ENCODE results near the gene KLHL3.

KLHL3 gene

DNA sequence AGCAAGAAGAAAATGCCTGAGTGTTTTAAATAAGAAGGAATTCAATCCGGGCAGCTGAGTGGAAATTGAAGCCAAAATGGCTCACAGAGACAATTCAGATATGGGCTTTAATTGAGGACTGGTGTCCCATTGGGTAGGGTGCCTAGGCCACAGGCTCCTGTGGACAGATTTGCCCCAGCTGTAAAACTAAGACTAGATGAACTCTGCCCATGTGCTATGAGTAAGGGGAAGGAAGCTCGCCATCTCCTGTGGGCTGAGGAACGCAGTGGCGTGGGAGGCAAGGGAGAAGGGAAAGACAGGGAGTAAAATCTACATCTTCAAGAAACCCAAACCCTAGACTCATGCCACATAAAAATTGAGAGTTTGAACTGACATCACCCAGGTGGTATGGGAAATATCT, 66.1 kb downstream of the KLHL3 start:
- Histone ChIP-seq H3K27me3 (ENCODE audit: control insufficient read depth in 1 of 2, insufficient read depth in 2 of 2, low read length in 2 of 2) (no peaks in the 10 kb centered on the region), H3K4me3 (ENCODE audit: low read depth in 1 of 2, low read length in 2 of 2) (no peak overlapping the region), H3K4me1 (ENCODE audit: control insufficient read depth in 1 of 2, insufficient read depth in 2 of 2, low read length in 2 of 2) (no peaks in the 10 kb centered on the region), H3K9me3 (ENCODE audit: control insufficient read depth in 1 of 2, low read length in 2 of 2) (no peaks in the 10 kb centered on the region), H3K36me3 (ENCODE audit: control insufficient read depth in 1 of 2, insufficient read depth in 2 of 2, low read length in 2 of 2) (no peaks in the 10 kb centered on the region), H3K9ac (ENCODE audit: low read depth in 1 of 2, low read length in 2 of 2) (no peak overlapping the region), H3K27ac (ENCODE audit: low read depth, low read length) (no peak overlapping the region)

DNA sequence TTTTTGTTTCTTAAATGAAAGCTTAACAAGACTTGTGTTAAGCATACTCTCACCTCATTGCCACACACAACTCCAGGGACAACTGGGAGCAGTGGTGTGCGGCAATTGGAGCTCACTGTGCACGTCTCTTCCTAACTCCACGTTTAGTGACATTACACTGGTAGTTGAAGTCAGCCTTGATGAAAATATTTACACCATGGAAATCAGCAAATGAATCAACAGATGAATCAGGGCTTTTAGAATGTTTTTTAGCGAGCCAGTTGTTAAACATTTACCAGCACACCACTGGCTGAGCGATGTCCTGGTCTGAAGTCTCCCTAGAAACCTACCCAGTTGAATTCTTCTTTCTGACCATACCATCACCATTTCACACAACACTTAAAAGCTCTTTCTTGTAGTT, 67.3 kb downstream of the KLHL3 start:
- no peaks in the 10 kb centered on the region for H3K4me1 ChIP-seq (ENCODE audit: control insufficient read depth in 1 of 2, insufficient read depth in 2 of 2, low read length in 2 of 2)
- no peak overlapping the region for H3K27ac ChIP-seq (ENCODE audit: low read depth, low read length)
- no peak overlapping the region for H3K4me3 ChIP-seq (ENCODE audit: low read depth in 1 of 2, low read length in 2 of 2)
- no peak overlapping the region for H3K9ac ChIP-seq (ENCODE audit: low read depth in 1 of 2, low read length in 2 of 2)
- no peaks in the 10 kb centered on the region for H3K27me3 ChIP-seq (ENCODE audit: control insufficient read depth in 1 of 2, insufficient read depth in 2 of 2, low read length in 2 of 2)
- no peaks in the 10 kb centered on the region for H3K36me3 ChIP-seq (ENCODE audit: control insufficient read depth in 1 of 2, insufficient read depth in 2 of 2, low read length in 2 of 2)
- no peaks in the 10 kb centered on the region for H3K9me3 ChIP-seq (ENCODE audit: control insufficient read depth in 1 of 2, low read length in 2 of 2)

DNA sequence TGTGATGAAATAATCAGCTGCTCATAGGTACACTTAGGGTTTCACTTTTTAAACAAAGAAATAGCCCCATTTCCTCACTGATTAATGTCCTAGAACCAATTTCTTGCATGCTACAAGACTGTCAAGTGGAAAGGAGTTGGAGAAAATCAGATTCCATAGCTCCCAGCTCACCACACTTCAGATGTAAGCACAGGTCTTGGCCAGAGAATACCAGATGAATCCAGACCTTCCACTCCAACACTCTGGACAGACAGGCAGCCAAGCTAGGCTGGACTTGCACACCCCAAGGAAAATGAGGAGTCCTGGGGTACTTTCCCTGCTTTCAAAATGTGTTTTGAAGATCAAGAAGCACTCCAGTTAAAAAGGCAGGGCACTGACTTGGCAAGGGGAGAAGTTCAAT, 68.5 kb downstream of the KLHL3 start:
- Histone ChIP-seq H3K9me3 (ENCODE audit: control insufficient read depth in 1 of 2, low read length in 2 of 2) (no peaks in the 10 kb centered on the region), H3K4me3 (ENCODE audit: low read depth in 1 of 2, low read length in 2 of 2) (no peak overlapping the region), H3K9ac (ENCODE audit: low read depth in 1 of 2, low read length in 2 of 2) (no peak overlapping the region), H3K36me3 (ENCODE audit: control insufficient read depth in 1 of 2, insufficient read depth in 2 of 2, low read length in 2 of 2) (no peaks in the 10 kb centered on the region), H3K27ac (ENCODE audit: low read depth, low read length) (no peak overlapping the region), H3K4me1 (ENCODE audit: control insufficient read depth in 1 of 2, insufficient read depth in 2 of 2, low read length in 2 of 2) (no peaks in the 10 kb centered on the region), H3K27me3 (ENCODE audit: control insufficient read depth in 1 of 2, insufficient read depth in 2 of 2, low read length in 2 of 2) (no peaks in the 10 kb centered on the region)

- Histone ChIP-seq H3K9ac (ENCODE audit: low read depth in 1 of 2, low read length in 2 of 2) (no peak overlapping the region), H3K27ac (ENCODE audit: low read depth, low read length) (no peak overlapping the region), H3K4me3 (ENCODE audit: low read depth in 1 of 2, low read length in 2 of 2) (no peak overlapping the region)
Measured at GRCh38 chr5:137666901-137667300, 69.0 kb downstream of the KLHL3 start.

GRCh38 chr5:137666461-137666850, 69.4 kb downstream of the KLHL3 start:
- Histone ChIP-seq H3K4me3 (ENCODE audit: low read depth in 1 of 2, low read length in 2 of 2) (no peak overlapping the region), H3K27ac (ENCODE audit: low read depth, low read length) (no peak overlapping the region), H3K4me1 (ENCODE audit: control insufficient read depth in 1 of 2, insufficient read depth in 2 of 2, low read length in 2 of 2) (no peaks in the 10 kb centered on the region), H3K27me3 (ENCODE audit: control insufficient read depth in 1 of 2, insufficient read depth in 2 of 2, low read length in 2 of 2) (no peaks in the 10 kb centered on the region), H3K9me3 (ENCODE audit: control insufficient read depth in 1 of 2, low read length in 2 of 2) (no peaks in the 10 kb centered on the region), H3K9ac (ENCODE audit: low read depth in 1 of 2, low read length in 2 of 2) (no peak overlapping the region), H3K36me3 (ENCODE audit: control insufficient read depth in 1 of 2, insufficient read depth in 2 of 2, low read length in 2 of 2) (no peaks in the 10 kb centered on the region)

More at GRCh38 chr5:137666901-137667300, 69.0 kb downstream of the KLHL3 start:
- no peaks in the 10 kb centered on the region for H3K36me3 ChIP-seq (ENCODE audit: control insufficient read depth in 1 of 2, insufficient read depth in 2 of 2, low read length in 2 of 2)
- no peaks in the 10 kb centered on the region for H3K27me3 ChIP-seq (ENCODE audit: control insufficient read depth in 1 of 2, insufficient read depth in 2 of 2, low read length in 2 of 2)
- no peaks in the 10 kb centered on the region for H3K4me1 ChIP-seq (ENCODE audit: control insufficient read depth in 1 of 2, insufficient read depth in 2 of 2, low read length in 2 of 2)
- H3K9me3 ChIP-seq (ENCODE audit: control insufficient read depth in 1 of 2, low read length in 2 of 2): no peaks in the 10 kb centered on the region

GRCh38 chr5:137665678-137666460, 70.0 kb downstream of the KLHL3 start:
- no peak overlapping the region for H3K27ac ChIP-seq (ENCODE audit: low read depth, low read length)
- no peaks in the 10 kb centered on the region for H3K27me3 ChIP-seq (ENCODE audit: control insufficient read depth in 1 of 2, insufficient read depth in 2 of 2, low read length in 2 of 2)
- H3K4me1 ChIP-seq (ENCODE audit: control insufficient read depth in 1 of 2, insufficient read depth in 2 of 2, low read length in 2 of 2): no peaks in the 10 kb centered on the region
- no peak overlapping the region for H3K9ac ChIP-seq (ENCODE audit: low read depth in 1 of 2, low read length in 2 of 2)
- H3K36me3 ChIP-seq (ENCODE audit: control insufficient read depth in 1 of 2, insufficient read depth in 2 of 2, low read length in 2 of 2): no peaks in the 10 kb centered on the region
- no peaks in the 10 kb centered on the region for H3K9me3 ChIP-seq (ENCODE audit: control insufficient read depth in 1 of 2, low read length in 2 of 2)
- no peak overlapping the region for H3K4me3 ChIP-seq (ENCODE audit: low read depth in 1 of 2, low read length in 2 of 2)

GRCh38 chr5:137660349-137660817, 75.5 kb downstream of the KLHL3 start:
- no peaks in the 10 kb centered on the region for H3K27me3 ChIP-seq (ENCODE audit: control insufficient read depth in 1 of 2, insufficient read depth in 2 of 2, low read length in 2 of 2)
- no peaks in the 10 kb centered on the region for H3K9me3 ChIP-seq (ENCODE audit: control insufficient read depth in 1 of 2, low read length in 2 of 2)
- H3K27ac ChIP-seq (ENCODE audit: low read depth, low read length): no peak overlapping the region
- no peak overlapping the region for H3K4me3 ChIP-seq (ENCODE audit: low read depth in 1 of 2, low read length in 2 of 2)
- H3K36me3 ChIP-seq (ENCODE audit: control insufficient read depth in 1 of 2, insufficient read depth in 2 of 2, low read length in 2 of 2): no peaks in the 10 kb centered on the region
- H3K9ac ChIP-seq (ENCODE audit: low read depth in 1 of 2, low read length in 2 of 2): no peak overlapping the region
- no peaks in the 10 kb centered on the region for H3K4me1 ChIP-seq (ENCODE audit: control insufficient read depth in 1 of 2, insufficient read depth in 2 of 2, low read length in 2 of 2)

DNA sequence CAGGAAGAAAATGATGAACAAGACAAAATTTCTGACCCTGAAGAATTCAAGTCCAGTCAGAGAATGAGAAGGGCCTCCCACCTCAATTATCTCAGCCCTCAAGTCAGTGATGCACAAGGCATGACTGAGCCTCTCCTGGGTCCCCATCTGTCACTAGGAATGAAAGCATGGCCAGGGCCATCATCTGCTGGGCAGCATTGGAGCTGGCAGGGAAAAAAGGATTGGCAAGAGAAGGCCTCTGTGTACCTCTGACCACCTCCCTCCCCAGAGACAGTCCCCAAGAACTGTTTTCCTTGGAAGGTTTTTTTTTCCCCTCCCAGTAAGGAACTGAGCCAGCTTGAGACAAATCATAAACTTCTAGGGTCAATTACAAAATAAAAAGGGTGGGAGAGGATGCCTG, 76.7 kb downstream of the KLHL3 start:
- Histone ChIP-seq H3K36me3 (ENCODE audit: control insufficient read depth in 1 of 2, insufficient read depth in 2 of 2, low read length in 2 of 2) (no peaks in the 10 kb centered on the region), H3K27me3 (ENCODE audit: control insufficient read depth in 1 of 2, insufficient read depth in 2 of 2, low read length in 2 of 2) (no peaks in the 10 kb centered on the region), H3K27ac (ENCODE audit: low read depth, low read length) (no peak overlapping the region), H3K4me3 (ENCODE audit: low read depth in 1 of 2, low read length in 2 of 2) (no peak overlapping the region), H3K9ac (ENCODE audit: low read depth in 1 of 2, low read length in 2 of 2) (no peak overlapping the region), H3K9me3 (ENCODE audit: control insufficient read depth in 1 of 2, low read length in 2 of 2) (no peaks in the 10 kb centered on the region), H3K4me1 (ENCODE audit: control insufficient read depth in 1 of 2, insufficient read depth in 2 of 2, low read length in 2 of 2) (no peaks in the 10 kb centered on the region)

DNA sequence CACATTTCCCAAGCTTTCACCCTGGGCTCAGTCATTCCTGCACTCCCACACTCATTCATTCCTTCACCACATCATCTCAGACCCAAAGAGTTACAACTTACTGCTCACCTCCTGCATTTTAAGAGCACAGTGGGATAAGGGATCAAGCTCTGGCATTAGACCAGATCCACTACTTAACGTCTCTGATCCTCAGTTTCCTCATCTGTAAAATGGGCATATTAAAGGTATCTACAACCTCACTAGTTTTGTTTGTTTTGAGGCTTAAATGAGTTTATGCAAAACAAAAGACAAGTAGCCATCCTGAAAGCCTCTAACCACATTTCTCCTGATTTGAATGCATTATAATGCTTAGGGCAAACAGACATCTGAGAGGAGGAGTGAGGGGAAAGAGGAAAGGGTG, 77.6 kb downstream of the KLHL3 start:
- H3K9ac ChIP-seq (ENCODE audit: low read depth in 1 of 2, low read length in 2 of 2): no peak overlapping the region
- no peak overlapping the region for H3K27ac ChIP-seq (ENCODE audit: low read depth, low read length)
- no peaks in the 10 kb centered on the region for H3K27me3 ChIP-seq (ENCODE audit: control insufficient read depth in 1 of 2, insufficient read depth in 2 of 2, low read length in 2 of 2)
- no peaks in the 10 kb centered on the region for H3K9me3 ChIP-seq (ENCODE audit: control insufficient read depth in 1 of 2, low read length in 2 of 2)
- H3K4me1 ChIP-seq (ENCODE audit: control insufficient read depth in 1 of 2, insufficient read depth in 2 of 2, low read length in 2 of 2): no peaks in the 10 kb centered on the region
- no peak overlapping the region for H3K4me3 ChIP-seq (ENCODE audit: low read depth in 1 of 2, low read length in 2 of 2)
- H3K36me3 ChIP-seq (ENCODE audit: control insufficient read depth in 1 of 2, insufficient read depth in 2 of 2, low read length in 2 of 2): no peaks in the 10 kb centered on the region

DNA sequence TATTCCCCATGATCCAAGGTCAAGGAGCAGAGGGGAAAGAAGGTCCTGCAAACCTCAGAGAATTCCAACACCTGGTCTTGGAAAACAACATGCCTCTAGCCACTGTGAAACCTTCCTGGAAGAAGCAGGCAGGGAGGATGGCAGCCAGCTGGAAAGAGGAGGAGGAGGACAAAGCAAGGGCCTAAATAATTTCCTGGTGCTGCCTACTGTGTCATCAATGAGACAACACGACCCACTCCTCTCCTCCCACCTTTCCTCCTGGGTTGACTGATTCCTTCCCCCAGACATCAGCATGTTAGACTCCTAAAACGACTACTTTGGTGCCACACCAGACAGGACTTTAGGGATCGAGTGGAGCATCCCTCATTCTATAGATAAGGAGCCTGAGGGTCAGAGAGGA, 78.8 kb downstream of the KLHL3 start:
- no peak overlapping the region for H3K4me3 ChIP-seq (ENCODE audit: low read depth in 1 of 2, low read length in 2 of 2)
- no peaks in the 10 kb centered on the region for H3K36me3 ChIP-seq (ENCODE audit: control insufficient read depth in 1 of 2, insufficient read depth in 2 of 2, low read length in 2 of 2)
- no peaks in the 10 kb centered on the region for H3K4me1 ChIP-seq (ENCODE audit: control insufficient read depth in 1 of 2, insufficient read depth in 2 of 2, low read length in 2 of 2)
- H3K9ac ChIP-seq (ENCODE audit: low read depth in 1 of 2, low read length in 2 of 2): no peak overlapping the region
- H3K27me3 ChIP-seq (ENCODE audit: control insufficient read depth in 1 of 2, insufficient read depth in 2 of 2, low read length in 2 of 2): no peaks in the 10 kb centered on the region
- H3K9me3 ChIP-seq (ENCODE audit: control insufficient read depth in 1 of 2, low read length in 2 of 2): no peaks in the 10 kb centered on the region
- H3K27ac ChIP-seq (ENCODE audit: low read depth, low read length): no peak overlapping the region

Measured in duodenal mucosa (tissue), 2 donors.